DOHH2 (cell line): ENCODE results near the gene LYRM4.

Source experiments
- H3F3A ChIP-seq: fragments of 200-600 bp; sonication (generic), shearing (Covaris generic); 2 replicates; pipeline ENCODE4 v1.6.0; 2016; ENCODE audit warnings: antibody characterized with exemption, mild to moderate bottlenecking; ENCODE audit not compliant: control insufficient read depth, insufficient read depth
- H3K27ac ChIP-seq: fragments of 200-600 bp; sonication (generic); 2 replicates; pipeline ENCODE4 v1.5.1; 2014; ENCODE audit warnings: low read depth, mild to moderate bottlenecking, low read length, moderate library complexity
- H3K27me3 ChIP-seq: fragments of 200-600 bp; sonication (generic); 2 replicates; pipeline ENCODE4 v1.6.1; 2014; ENCODE audit warnings: mild to moderate bottlenecking, low read length, mixed read lengths; ENCODE audit not compliant: control insufficient read depth
- H3K36me3 ChIP-seq: fragments of 200-600 bp; sonication (generic); 2 replicates; pipeline ENCODE4 v1.6.1; 2014; ENCODE audit warnings: mild to moderate bottlenecking, low read length, moderate library complexity, mixed read lengths; ENCODE audit not compliant: control insufficient read depth
- H3K4me1 ChIP-seq: fragments of 200-600 bp; sonication (generic); 2 replicates; pipeline ENCODE4 v1.6.1; 2014; ENCODE audit warnings: mild to moderate bottlenecking, low read length, mixed read lengths; ENCODE audit not compliant: control insufficient read depth
- H3K4me2 ChIP-seq: fragments of 200-600 bp; sonication (generic); 2 replicates; pipeline ENCODE4 v1.6.0; 2014; ENCODE audit warnings: mild to moderate bottlenecking, low read length, moderate library complexity
- H3K4me3 ChIP-seq: fragments of 200-600 bp; sonication (generic); 2 replicates; pipeline ENCODE4 v1.5.1; 2014; ENCODE audit warnings: mild to moderate bottlenecking, low read length, mixed read lengths
- H3K79me2 ChIP-seq: fragments of 200-600 bp; sonication (generic); 2 replicates; pipeline ENCODE4 v1.6.1; 2014; ENCODE audit warnings: mild to moderate bottlenecking, low read length, mixed read lengths; ENCODE audit not compliant: control insufficient read depth
- H3K9me2 ChIP-seq: fragments of 200-600 bp; sonication (generic); replicated peaks from 2 replicates; pipeline ENCODE4 v1.6.1; 2014; ENCODE audit warnings: mild to moderate bottlenecking, low read length, mixed read lengths; ENCODE audit not compliant: control insufficient read depth
- H3K9me3 ChIP-seq: fragments of 200-600 bp; sonication (generic); 2 replicates; pipeline ENCODE4 v1.6.1; 2014; ENCODE audit warnings: antibody characterized with exemption, low read length, mixed read lengths; ENCODE audit not compliant: control insufficient read depth, insufficient read depth
- H4K20me1 ChIP-seq: fragments of 200-600 bp; sonication (generic); 2 replicates; pipeline ENCODE4 v1.6.0; 2014; ENCODE audit warnings: low read depth, mild to moderate bottlenecking, antibody characterized with exemption, low read length, moderate library complexity; ENCODE audit not compliant: control insufficient read depth, insufficient read depth
- EZH2phosphoT487 ChIP-seq: fragments of 200-600 bp; sonication (generic); IDR thresholded peaks from 2 replicates; pipeline ENCODE4 v1.6.1; 2017; ENCODE audit warnings: borderline replicate concordance, mild to moderate bottlenecking, antibody characterized with exemption, low read length, moderate library complexity, mixed read lengths
- TF ChIP-seq, protein P1 (sequence below): fragments of 200-600 bp; sonication (generic); IDR thresholded peaks from one replicate; pipeline ENCODE4 v1.5.1; 2014; ENCODE audit warnings: antibody characterized with exemption, mild to moderate bottlenecking, low read depth, low read length; ENCODE audit not compliant: poor library complexity, severe bottlenecking

The LYRM4 gene

GRCh38 chr6:5094327-5094726 is 166.4 kb downstream of the LYRM4 start:
- Histone ChIP-seq H3K9me3 (no peaks in the 10 kb centered on the region), H3F3A (no peaks in the 10 kb centered on the region), H3K4me1 (peaks cover 46% of the 10 kb centered on the region), H3K79me2 (no peaks in the 10 kb centered on the region), H3K9me2 (no peaks in the 10 kb centered on the region), H3K4me2 (no peak overlapping the region), H3K4me3 (no peak overlapping the region), H3K36me3 (no peaks in the 10 kb centered on the region), H3K27me3 (peaks cover 20% of the 10 kb centered on the region), H3K27ac (no peak overlapping the region), H4K20me1 (no peaks in the 10 kb centered on the region)
- no peak for TF ChIP-seq EZH2phosphoT487
- TF ChIP-seq, protein P1, sequence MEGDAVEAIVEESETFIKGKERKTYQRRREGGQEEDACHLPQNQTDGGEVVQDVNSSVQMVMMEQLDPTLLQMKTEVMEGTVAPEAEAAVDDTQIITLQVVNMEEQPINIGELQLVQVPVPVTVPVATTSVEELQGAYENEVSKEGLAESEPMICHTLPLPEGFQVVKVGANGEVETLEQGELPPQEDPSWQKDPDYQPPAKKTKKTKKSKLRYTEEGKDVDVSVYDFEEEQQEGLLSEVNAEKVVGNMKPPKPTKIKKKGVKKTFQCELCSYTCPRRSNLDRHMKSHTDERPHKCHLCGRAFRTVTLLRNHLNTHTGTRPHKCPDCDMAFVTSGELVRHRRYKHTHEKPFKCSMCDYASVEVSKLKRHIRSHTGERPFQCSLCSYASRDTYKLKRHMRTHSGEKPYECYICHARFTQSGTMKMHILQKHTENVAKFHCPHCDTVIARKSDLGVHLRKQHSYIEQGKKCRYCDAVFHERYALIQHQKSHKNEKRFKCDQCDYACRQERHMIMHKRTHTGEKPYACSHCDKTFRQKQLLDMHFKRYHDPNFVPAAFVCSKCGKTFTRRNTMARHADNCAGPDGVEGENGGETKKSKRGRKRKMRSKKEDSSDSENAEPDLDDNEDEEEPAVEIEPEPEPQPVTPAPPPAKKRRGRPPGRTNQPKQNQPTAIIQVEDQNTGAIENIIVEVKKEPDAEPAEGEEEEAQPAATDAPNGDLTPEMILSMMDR: no peak

- H3K27ac ChIP-seq: no peak overlapping the region
- H3K9me3 ChIP-seq: no peaks in the 10 kb centered on the region
- H3K36me3 ChIP-seq: no peaks in the 10 kb centered on the region
- no peak overlapping the region for H3K4me3 ChIP-seq
- peaks cover 46% of the 10 kb centered on the region for H3K4me1 ChIP-seq
- no peaks in the 10 kb centered on the region for H3F3A ChIP-seq
- H4K20me1 ChIP-seq: no peaks in the 10 kb centered on the region
- no peak overlapping the region for H3K4me2 ChIP-seq
- TF ChIP-seq EZH2phosphoT487: no peak
- TF ChIP-seq, protein P1: no peak
- peaks cover 24% of the 10 kb centered on the region for H3K27me3 ChIP-seq
- no peaks in the 10 kb centered on the region for H3K9me2 ChIP-seq
- H3K79me2 ChIP-seq: no peaks in the 10 kb centered on the region
Observed at GRCh38 chr6:5093231-5094015, 167.3 kb downstream of the LYRM4 start.

DNA sequence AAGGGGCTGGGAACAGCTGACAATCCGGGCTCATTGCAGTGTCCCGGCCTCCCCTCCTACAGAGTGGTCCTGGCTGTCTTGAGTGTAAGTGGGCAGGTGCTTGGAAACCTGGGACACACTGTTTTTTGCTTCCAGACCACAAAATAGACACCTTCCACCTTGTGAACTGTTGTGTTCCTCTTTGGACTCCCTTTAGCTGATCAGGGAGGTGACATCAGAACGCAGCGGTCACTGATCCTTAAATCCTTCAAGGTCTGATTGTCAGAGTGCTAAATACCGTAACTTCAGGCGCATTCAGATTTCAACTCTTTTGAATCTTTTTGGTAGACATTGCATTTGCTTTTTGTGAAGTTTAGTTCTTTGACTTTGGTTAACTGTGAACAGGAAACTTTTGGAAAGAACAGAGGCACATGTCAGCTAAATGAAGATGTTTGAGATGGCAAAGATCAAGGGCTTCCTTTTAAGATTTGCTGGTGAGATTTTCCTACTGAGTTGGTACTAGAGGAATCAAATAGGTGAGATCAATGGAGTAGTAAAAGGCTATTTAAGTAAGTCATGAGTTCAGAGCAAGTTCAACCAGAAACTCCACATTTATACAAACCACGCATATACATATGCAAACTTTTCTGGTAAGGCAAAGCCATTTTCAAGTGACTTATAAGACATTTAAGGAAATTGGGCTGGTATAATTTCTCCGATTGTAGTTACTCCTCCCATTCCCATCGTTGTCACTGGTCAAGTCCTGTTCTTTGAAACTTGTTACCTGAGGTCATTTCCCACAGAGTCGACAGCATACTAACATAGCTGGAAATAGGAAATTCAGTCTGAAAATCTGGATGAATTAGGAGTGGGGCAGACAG is 169.3 kb downstream of the LYRM4 start:
- H3F3A ChIP-seq: no peaks in the 10 kb centered on the region
- peaks cover 43% of the 10 kb centered on the region for H3K4me1 ChIP-seq
- no peak for TF ChIP-seq EZH2phosphoT487
- TF ChIP-seq, protein P1: no peak
- H3K9me3 ChIP-seq: no peaks in the 10 kb centered on the region
- no peaks in the 10 kb centered on the region for H4K20me1 ChIP-seq
- peaks cover 28% of the 10 kb centered on the region for H3K27me3 ChIP-seq
- no peak overlapping the region for H3K4me3 ChIP-seq
- no peak overlapping the region for H3K4me2 ChIP-seq
- H3K79me2 ChIP-seq: no peaks in the 10 kb centered on the region
- H3K36me3 ChIP-seq: no peaks in the 10 kb centered on the region
- H3K9me2 ChIP-seq: no peaks in the 10 kb centered on the region
- no peak overlapping the region for H3K27ac ChIP-seq
